Vagina (tissue), 2 donors: ENCODE measurements around the gene ENGASE.

Experiments
- POLR2A ChIP-seq, 2 donors: fragments of 450-650 bp; IDR thresholded peaks; one replicate each; pipeline ENCODE4 v1.6.1; 2017; ENCODE audit warnings: antibody characterized with exemption in 2 of 2, mild to moderate bottlenecking in 2 of 2, moderate library complexity in 2 of 2
- TF ChIP-seq, protein P1 (sequence below), 3 experiments: fragments of 450-650 bp in 2 of 3; fragments of 200-600 bp in 1 of 3; sonication (generic) in 1 of 3; IDR thresholded peaks; one replicate each; pipeline ENCODE4 v1.5.1; 2017 to 2019; ENCODE audit warnings: antibody characterized with exemption in 3 of 3, mild to moderate bottlenecking in 2 of 3, moderate library complexity in 2 of 3

DNA sequence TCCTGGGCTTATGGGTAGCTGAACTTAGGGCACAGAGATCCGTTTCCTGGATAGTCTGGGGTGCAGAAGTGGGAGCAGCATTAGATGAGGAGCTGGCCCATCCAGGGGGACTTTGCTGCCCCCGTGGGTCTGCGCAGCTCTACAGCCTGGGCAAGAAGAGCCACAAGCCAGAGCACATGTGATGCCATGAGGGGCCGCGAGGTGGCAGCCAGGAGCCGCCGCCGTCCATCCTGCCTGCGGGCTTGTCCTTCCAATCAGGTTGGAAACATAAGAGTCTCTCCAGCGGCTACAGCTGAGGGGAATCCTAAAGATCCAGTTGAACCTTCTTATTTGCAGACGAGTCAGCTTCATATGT is 28.8 kb upstream of the ENGASE start:
- TF ChIP-seq, protein P1, sequence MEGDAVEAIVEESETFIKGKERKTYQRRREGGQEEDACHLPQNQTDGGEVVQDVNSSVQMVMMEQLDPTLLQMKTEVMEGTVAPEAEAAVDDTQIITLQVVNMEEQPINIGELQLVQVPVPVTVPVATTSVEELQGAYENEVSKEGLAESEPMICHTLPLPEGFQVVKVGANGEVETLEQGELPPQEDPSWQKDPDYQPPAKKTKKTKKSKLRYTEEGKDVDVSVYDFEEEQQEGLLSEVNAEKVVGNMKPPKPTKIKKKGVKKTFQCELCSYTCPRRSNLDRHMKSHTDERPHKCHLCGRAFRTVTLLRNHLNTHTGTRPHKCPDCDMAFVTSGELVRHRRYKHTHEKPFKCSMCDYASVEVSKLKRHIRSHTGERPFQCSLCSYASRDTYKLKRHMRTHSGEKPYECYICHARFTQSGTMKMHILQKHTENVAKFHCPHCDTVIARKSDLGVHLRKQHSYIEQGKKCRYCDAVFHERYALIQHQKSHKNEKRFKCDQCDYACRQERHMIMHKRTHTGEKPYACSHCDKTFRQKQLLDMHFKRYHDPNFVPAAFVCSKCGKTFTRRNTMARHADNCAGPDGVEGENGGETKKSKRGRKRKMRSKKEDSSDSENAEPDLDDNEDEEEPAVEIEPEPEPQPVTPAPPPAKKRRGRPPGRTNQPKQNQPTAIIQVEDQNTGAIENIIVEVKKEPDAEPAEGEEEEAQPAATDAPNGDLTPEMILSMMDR (IDR thresholded peaks at IDR 0.05), result peak; percentile 68 to 83 (median 81)
- no peak for TF ChIP-seq POLR2A (IDR thresholded peaks at IDR 0.05)
